ENCODE measurements around the gene CTNNAL1. TPM values are rescaled to one million over a fixed set of nuclear protein-coding genes. Genes with fewer than 3 reads are reported as not detected.

CTNNAL1 gene
- total and polyA plus RNA-seq, 2 donors (not counting 3 experiments of a cell fraction or from before 2014, with no cell fraction given) = 29.5 to 76.2 TPM

GRCh38 chr9:108963459-108964143 lies 49.7 kb downstream of the CTNNAL1 start:
- BruUV-seq (replicated peaks) = no TSS peak
- Histone ChIP-seq H3K4me2 (ENCODE audit: insufficient read depth, low read length) (no peak overlapping the region), H4K20me1 (replicated peaks; ENCODE audit: control insufficient read depth, extremely low read depth, insufficient read depth, low read length) (no peaks in the 10 kb centered on the region), H3K9me3 (replicated peaks; ENCODE audit: control insufficient read depth, insufficient read depth, low read length) (no peaks in the 10 kb centered on the region), H2AFZ (ENCODE audit: low read depth, low read length) (no peak overlapping the region), H3K4me3 (replicated peaks in 1 of 3; ENCODE audit: insufficient read depth in 1 of 3, low read depth in 1 of 3, low read length in 3 of 3) (no peak overlapping the region), H3K36me3 (ENCODE audit: control insufficient read depth in 2 of 2, extremely low read depth in 1 of 2, insufficient read depth in 2 of 2, low read length in 2 of 2) (peaks cover 5 to 6% of the 10 kb centered on the region in 2 experiments), H3K9me1 (replicated peaks; ENCODE audit: control insufficient read depth, extremely low read depth, insufficient read depth, low read length) (no peaks in the 10 kb centered on the region), H3K79me2 (ENCODE audit: control insufficient read depth, insufficient read depth, low read length) (no peaks in the 10 kb centered on the region), H3K27me3 (ENCODE audit: control insufficient read depth in 2 of 2, insufficient read depth in 2 of 2, low read length in 2 of 2) (no peaks in the 10 kb centered on the region), H3K27ac (ENCODE audit: insufficient read depth, low read depth, low read length) (no peak overlapping the region), H3K4me1 (ENCODE audit: control insufficient read depth, extremely low read depth, insufficient read depth, low read length) (no peaks in the 10 kb centered on the region), H3K9ac (replicated peaks; ENCODE audit: extremely low read depth, insufficient read depth, low read length) (no peak overlapping the region)
- POLR2A ChIA-PET = no interaction called here
- TF ChIP-seq MYC (IDR thresholded peaks at IDR 0.05; ENCODE audit: low read depth, low read length) (no peak), FOS (IDR thresholded peaks at IDR 0.05; ENCODE audit: borderline replicate concordance, insufficient read depth, low read length) (no peak), JUN (IDR thresholded peaks at IDR 0.05; ENCODE audit: borderline replicate concordance, insufficient read depth, insufficient read length, low read depth) (no peak), POLR2AphosphoS5 (IDR thresholded peaks at IDR 0.05; ENCODE audit: insufficient read depth, low read depth, low read length) (no peak), EZH2 (IDR thresholded peaks at IDR 0.05; ENCODE audit: borderline replicate concordance, low read depth, low read length, severe bottlenecking) (no peak), GATA2 (IDR thresholded peaks at IDR 0.05; ENCODE audit: insufficient read depth, insufficient read length, low read depth, low read length) (no peak), MAX (IDR thresholded peaks at IDR 0.05; ENCODE audit: insufficient read depth, insufficient read length) (no peak), CTCF (IDR thresholded peaks at IDR 0.05; ENCODE audit: extremely low read depth in 1 of 2, insufficient read depth in 1 of 2, low read depth in 1 of 2, low read length in 2 of 2) (no peak), POLR2A (IDR thresholded peaks at IDR 0.05; ENCODE audit: low read depth, low read length) (no peak)
- FAIRE-seq (no peak), DNase-seq (ENCODE audit: low read depth, low spot score) (peak; percentile 35)
- dilution Hi-C loops (cut with MboI; ENCODE audit: extremely low pct_ligation_motif_present, low sequenced_read_pairs) = no loop called here
- CTCF ChIA-PET = interaction anchor here (0.7 to 4.6 kb wide), 3 partner anchors 10 to 45 kb away, joined by 3 to 31 read pairs (median 5); no protein-coding TSS in a partner anchor
- intact Hi-C loops (cut with micrococcal nuclease) = no loop called here
